GM23248 (cell line): ENCODE measurements around the gene PDYN.

Experiments used
- EZH2 ChIP-seq: fragments of 200-600 bp; sonication (generic); IDR thresholded peaks from 2 replicates; pipeline ENCODE4 v1.6.1; 2018; ENCODE audit warnings: antibody characterized with exemption, mild to moderate bottlenecking; ENCODE audit not compliant: insufficient read depth, poor library complexity, severe bottlenecking
- EZH2phosphoT487 ChIP-seq: fragments of 200-600 bp; sonication (generic); IDR thresholded peaks from 2 replicates; pipeline ENCODE4 v1.6.1; 2018; ENCODE audit warnings: antibody characterized with exemption, moderate library complexity, mild to moderate bottlenecking, low read depth; ENCODE audit not compliant: insufficient read depth

GRCh38 chr20:1997483-1998192 is 3.8 kb upstream of the PDYN start:
- TF ChIP-seq EZH2: no peak
- TF ChIP-seq EZH2phosphoT487: no peak
